ENCODE results near the gene PRPF31.
A peak's percentile ranks its signal among the peaks of the same experiment; 100 is the strongest.
"Not testable (repeated sequence)": the region's sequence is repeated elsewhere in the genome, so short reads cannot be mapped to it uniquely, and the experiment has no call there.

Gene PRPF31

GRCh38 chr19:54162884-54163283 lies 47.3 kb downstream of the PRPF31 start:
- no peak for DNase-seq (ENCODE audit: low read depth)

GRCh38 chr19:54164369-54165068 lies 49.0 kb downstream of the PRPF31 start:
- DNase-seq (ENCODE audit: low read depth): peak; percentile 44

DNA sequence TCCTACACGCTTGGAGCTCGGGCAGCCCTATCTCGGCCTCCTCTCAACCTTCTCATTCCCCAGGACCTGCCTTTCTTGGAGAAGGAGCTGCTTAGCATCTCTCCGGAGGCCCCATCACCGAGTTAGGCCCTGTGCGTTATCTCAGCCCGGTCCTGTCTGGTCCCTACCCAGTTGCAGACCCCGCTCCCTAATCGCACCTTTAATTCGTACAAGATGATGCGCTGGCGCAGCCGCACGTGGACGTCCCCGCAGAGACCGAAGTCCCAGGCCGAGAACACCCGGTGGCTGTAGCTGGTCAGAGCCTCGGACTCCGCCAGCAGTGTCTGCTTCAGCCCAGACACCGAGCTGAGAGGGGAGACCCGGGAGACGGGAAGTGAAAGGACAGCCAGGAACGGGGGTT lies 49.7 kb downstream of the PRPF31 start:
- DNase-seq (ENCODE audit: low read depth): no peak

GRCh38 chr19:54168174-54168917 lies 52.8 kb downstream of the PRPF31 start:
- DNase-seq (ENCODE audit: low read depth): peak; percentile 95

DNA sequence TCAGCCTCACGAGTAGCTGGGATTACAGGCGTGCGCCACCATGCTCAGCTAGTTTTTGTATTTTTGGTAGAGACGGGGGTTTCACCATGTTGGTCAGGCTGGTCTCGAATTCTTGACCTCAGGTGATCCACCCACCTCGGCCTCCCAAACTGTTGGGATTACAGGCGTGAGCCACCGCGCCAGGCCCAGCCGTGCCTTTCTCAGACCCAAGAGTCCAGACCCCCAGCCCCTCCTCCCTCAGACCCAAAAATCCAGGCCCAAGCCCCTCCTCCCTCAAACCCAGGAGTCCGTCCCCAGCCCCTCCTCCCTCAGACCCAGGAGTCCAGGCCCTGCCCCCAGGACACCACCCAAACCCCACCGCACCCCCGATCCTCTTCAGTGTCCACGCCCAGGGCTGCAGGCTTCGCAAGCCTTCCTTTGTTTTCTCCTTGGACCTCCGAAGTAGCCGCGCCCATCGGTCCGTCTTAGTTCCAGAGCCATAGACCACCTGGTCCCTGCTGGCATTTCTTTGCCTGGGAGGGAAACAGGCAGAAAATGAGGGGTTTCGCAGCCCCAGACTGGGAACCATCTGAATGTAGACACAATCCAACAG lies 53.7 kb downstream of the PRPF31 start:
- no peak for DNase-seq (ENCODE audit: low read depth)

GRCh38 chr19:54171736-54172431 lies 56.3 kb downstream of the PRPF31 start:
- DNase-seq (ENCODE audit: low read depth): not testable (repeated sequence)

DNA sequence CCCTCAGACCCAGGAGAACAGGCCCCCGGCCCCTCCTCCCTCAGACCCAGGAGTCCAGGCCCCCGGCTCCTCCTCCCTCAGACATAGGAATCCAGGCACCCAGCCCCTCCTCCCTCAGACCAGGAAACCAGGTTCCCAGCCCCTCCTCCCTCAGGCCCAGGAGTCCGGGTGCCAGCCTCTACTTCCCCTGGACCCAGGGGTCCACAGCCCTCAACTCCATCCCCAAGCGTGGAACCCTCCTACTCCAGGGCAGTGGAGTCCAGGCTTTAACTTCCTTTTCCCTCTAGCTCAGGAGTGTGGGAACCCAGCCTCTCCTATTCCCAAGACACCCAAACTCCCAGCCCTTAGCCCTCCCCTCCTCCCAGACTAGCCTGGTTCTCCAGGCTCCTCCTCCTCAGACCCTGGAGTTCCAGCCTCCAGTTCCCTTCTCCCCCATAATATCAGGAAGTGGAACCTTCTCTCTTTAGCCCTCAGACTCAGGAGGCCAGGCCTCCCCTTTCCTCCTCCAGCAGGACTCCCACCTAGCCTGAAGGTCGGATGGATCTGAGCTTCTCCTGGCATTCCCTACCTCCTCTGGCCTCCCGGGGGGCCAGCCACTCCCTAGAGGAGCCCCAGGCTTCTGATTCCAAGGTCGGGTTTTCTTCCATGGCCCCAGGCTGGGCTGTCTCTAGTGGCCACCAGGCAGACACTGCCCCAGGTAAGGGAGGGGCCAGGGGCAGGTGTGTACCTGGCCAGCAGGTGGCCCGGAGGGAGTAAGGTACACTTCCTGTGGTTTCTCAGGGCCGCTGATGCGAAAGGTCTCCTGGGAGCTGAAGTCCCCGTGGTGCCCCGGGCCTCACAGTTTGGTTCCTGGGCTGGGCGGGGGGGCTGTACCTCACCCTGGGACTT lies 57.2 kb downstream of the PRPF31 start, which contains the start of gene TMC4:
TSS of gene TMC4 (minus strand) at position 690 of the 888 bp plus-strand sequence. CDS start at position 647, 43 bp downstream.
- no peak for DNase-seq (ENCODE audit: low read depth)

GRCh38 chr19:54173359-54173699 lies 57.8 kb downstream of the PRPF31 start:
- DNase-seq (ENCODE audit: low read depth): no peak

DNA sequence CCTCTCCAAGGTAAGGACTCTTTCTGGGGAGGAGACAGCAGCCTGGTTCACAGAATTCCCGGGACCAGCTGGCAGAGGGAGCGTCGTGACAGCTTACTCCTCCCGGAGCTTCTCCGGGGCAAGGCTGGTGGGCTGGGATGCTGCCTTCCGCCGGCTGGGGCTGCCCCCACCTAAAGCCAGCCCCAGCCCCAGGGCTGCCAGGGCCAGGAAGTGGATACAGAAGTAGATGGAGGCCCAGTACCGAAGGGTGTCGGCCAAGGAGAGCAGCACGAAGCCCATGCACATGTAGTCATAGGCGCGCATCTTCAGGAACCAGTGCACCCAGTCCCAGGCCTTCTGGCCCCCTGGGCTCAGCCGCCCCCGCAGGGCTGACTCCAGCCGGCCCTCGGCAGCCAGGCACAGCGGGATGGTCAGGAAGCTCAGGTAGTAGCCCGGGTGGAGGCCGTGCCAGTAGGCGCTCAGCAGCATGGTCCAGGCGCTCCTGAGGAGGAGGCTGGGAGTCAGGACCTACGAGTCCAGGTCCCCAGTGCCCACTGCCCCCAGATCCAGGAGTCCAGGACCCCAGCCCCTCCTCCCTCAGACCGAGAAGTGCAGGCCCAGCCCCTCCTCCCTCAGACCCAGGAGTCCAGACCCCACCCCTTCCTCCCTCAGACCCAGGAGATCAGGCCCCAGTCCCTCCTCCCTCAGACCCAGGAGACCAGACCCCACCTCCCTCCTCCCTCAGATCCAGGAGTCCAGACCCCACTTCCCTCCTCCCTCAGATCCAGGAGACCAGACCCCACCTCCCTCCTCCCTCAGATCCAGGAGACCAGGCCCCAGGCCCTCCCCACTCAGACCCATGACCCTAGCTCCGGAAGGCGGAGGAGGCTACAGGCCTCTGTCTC lies 58.6 kb downstream of the PRPF31 start:
- no peak for DNase-seq (ENCODE audit: low read depth)

DNA sequence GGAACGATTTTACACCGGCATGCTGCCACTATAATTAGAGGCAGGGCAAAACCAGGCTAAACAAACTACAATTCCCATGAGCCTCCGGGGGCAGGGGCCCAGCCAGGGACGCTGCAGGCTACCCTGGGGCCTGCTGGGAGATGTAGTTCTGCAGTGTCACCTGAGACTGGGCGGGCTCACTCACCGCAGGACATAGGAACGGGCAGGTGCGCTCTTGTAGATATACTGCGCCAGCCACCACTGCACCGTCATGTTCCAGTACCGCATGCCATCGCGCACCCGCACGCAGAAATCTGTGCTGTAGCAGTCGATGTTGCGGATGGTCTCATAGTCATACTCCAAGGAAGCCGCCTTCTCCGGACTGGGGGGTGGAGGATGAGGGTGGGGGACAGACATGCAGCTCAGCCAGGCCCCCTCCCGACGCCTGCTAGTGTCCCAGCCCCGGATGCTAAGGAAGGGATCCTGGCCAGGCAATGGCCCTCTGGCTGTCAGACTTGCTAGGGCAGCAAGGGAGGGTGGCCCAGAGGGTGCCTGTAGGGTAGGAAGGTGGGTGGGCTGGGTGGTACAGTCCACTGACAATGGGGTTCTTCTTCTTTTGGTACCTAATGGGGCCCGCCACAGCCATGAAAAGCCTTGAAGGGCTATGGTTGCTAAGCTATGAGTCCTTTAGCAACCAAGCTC lies 63.2 kb downstream of the PRPF31 start:
- no peak for DNase-seq (ENCODE audit: low read depth)

GRCh38 chr19:54179262-54179852 lies 63.8 kb downstream of the PRPF31 start:
- DNase-seq (ENCODE audit: low read depth): no peak

- DNase-seq (ENCODE audit: low read depth): no peak
Observed at GRCh38 chr19:54179921-54180461, 64.4 kb downstream of the PRPF31 start.

DNA sequence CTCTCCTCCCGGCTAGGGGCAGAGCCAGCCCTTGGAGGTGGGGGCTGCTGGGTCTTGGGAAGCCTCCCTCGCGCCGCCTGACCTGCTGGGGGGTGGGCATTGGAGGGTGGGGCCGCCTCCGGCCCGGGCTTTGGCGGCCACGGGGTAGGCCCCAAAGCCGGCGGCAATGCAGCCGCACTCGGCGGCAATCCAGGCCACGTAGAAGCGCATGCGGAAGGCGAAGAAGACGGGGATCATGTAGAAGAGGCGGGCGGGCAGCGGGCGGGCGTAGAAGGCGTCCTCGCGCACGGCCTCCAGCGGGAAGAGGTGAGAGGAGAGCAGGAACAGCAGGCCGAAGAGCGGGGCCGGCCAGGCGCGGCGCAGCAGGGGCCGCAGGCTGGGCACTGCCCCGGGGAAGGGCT lies 65.1 kb downstream of the PRPF31 start:
- no peak for DNase-seq (ENCODE audit: low read depth)

All from stimulated activated CD8-positive, alpha-beta memory T cell treated with anti-CD3 and anti-CD28 coated beads, Interleukin-7, amount 100 ng/mL, for 24 hours (primary cell).